NCI-H128 (cell line): ENCODE measurements around the gene PSMA5.
"Not testable (repeated sequence)": the region's sequence is repeated elsewhere in the genome, so short reads cannot be mapped to it uniquely, and the experiment has no call there.

Source experiments
- DNase-seq: peaks from one replicate; lab custom pipeline; 2025; ENCODE audit not compliant: unreplicated experiment; lab: John Stamatoyannopoulos, UW

PSMA5 gene

GRCh38 chr1:109433322-109433721 lies 7.1 kb upstream of the PSMA5 start:
- no peak for DNase-seq

GRCh38 chr1:109432336-109432735 lies 6.1 kb upstream of the PSMA5 start:
- DNase-seq: no peak

GRCh38 chr1:109427171-109427467 lies 871 bp upstream of the PSMA5 start:
- DNase-seq: no peak

- no peak for DNase-seq
Measured at GRCh38 chr1:109425391-109426280, 612 bp downstream of the PSMA5 start.

- DNase-seq: no peak
Measured at GRCh38 chr1:109423498-109423897, 2.8 kb downstream of the PSMA5 start.

GRCh38 chr1:109412551-109412950 lies 13.7 kb downstream of the PSMA5 start:
- no peak for DNase-seq

GRCh38 chr1:109404838-109405237 lies 21.4 kb downstream of the PSMA5 start:
- no peak for DNase-seq

GRCh38 chr1:109402025-109402424 lies 24.2 kb downstream of the PSMA5 start:
- DNase-seq: no peak

- DNase-seq: no peak
Measured at GRCh38 chr1:109400035-109400655, 26.1 kb downstream of the PSMA5 start.

GRCh38 chr1:109399326-109399957 lies 26.8 kb downstream of the PSMA5 start:
- DNase-seq: peak; percentile 65

GRCh38 chr1:109398343-109399225 lies 27.7 kb downstream of the PSMA5 start:
- DNase-seq: no peak

- DNase-seq: peak; percentile 93
Measured at GRCh38 chr1:109397581-109398342, 28.5 kb downstream of the PSMA5 start, which contains the start of gene SORT1. TSS of gene SORT1 (minus strand) at chr1:109397918. CDS start at chr1:109397892, 26 bp downstream.

GRCh38 chr1:109396871-109397580 lies 29.2 kb downstream of the PSMA5 start:
- no peak for DNase-seq

- DNase-seq: no peak
Measured at GRCh38 chr1:109396513-109396839, 29.8 kb downstream of the PSMA5 start.

- DNase-seq: no peak
Measured at GRCh38 chr1:109395602-109396512, 30.4 kb downstream of the PSMA5 start.

GRCh38 chr1:109395282-109395599 lies 31.0 kb downstream of the PSMA5 start:
- not testable (repeated sequence) for DNase-seq

- no peak for DNase-seq
Measured at GRCh38 chr1:109394591-109395281, 31.5 kb downstream of the PSMA5 start.

- no peak for DNase-seq
Measured at GRCh38 chr1:109393617-109394233, 32.5 kb downstream of the PSMA5 start.
